ENCODE results near the gene RAD51C. TPM values are rescaled to one million over a fixed set of nuclear protein-coding genes. Genes with fewer than 3 reads are reported as not detected.
"Not testable (repeated sequence)": the region's sequence is repeated elsewhere in the genome, so short reads cannot be mapped to it uniquely, and the experiment has no call there.

The RAD51C gene
- total RNA-seq, 1 donor, result 17.4 TPM

GRCh38 chr17:58668598-58668935 lies 23.8 kb upstream of the RAD51C start:
- no peak overlapping the region for H2AFZ ChIP-seq (ENCODE audit: low read length)
- H3K4me1 ChIP-seq (ENCODE audit: insufficient read depth, low read length), result peaks cover 18% of the 10 kb centered on the region
- H3K27me3 ChIP-seq (ENCODE audit: insufficient read depth, low read length), result no peaks in the 10 kb centered on the region
- no peak for DNase-seq (ENCODE audit: insufficient read length, low spot score, missing footprints)
- H3K27ac ChIP-seq (ENCODE audit: low read depth, low read length), result no peak overlapping the region
- H3K79me2 ChIP-seq (ENCODE audit: insufficient read depth, low read length), result no peaks in the 10 kb centered on the region
- H3K4me3 ChIP-seq (ENCODE audit: insufficient read depth, low read length), result no peak overlapping the region
- H3K4me2 ChIP-seq (ENCODE audit: insufficient read depth, low read length), result no peak overlapping the region
- TF ChIP-seq, protein P1, sequence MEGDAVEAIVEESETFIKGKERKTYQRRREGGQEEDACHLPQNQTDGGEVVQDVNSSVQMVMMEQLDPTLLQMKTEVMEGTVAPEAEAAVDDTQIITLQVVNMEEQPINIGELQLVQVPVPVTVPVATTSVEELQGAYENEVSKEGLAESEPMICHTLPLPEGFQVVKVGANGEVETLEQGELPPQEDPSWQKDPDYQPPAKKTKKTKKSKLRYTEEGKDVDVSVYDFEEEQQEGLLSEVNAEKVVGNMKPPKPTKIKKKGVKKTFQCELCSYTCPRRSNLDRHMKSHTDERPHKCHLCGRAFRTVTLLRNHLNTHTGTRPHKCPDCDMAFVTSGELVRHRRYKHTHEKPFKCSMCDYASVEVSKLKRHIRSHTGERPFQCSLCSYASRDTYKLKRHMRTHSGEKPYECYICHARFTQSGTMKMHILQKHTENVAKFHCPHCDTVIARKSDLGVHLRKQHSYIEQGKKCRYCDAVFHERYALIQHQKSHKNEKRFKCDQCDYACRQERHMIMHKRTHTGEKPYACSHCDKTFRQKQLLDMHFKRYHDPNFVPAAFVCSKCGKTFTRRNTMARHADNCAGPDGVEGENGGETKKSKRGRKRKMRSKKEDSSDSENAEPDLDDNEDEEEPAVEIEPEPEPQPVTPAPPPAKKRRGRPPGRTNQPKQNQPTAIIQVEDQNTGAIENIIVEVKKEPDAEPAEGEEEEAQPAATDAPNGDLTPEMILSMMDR (IDR thresholded peaks at IDR 0.05; ENCODE audit: extremely low read depth, low read depth, low read length), result no peak
- H3K9me3 ChIP-seq (ENCODE audit: low read depth, low read length), result no peaks in the 10 kb centered on the region
- H4K20me1 ChIP-seq (ENCODE audit: insufficient read depth, low read length), result no peaks in the 10 kb centered on the region
- no peaks in the 10 kb centered on the region for H3K36me3 ChIP-seq (ENCODE audit: insufficient read depth, low read length)

- Histone ChIP-seq H3K27me3 (ENCODE audit: insufficient read depth, low read length) (no peaks in the 10 kb centered on the region), H2AFZ (ENCODE audit: low read length) (no peak overlapping the region), H3K4me2 (ENCODE audit: insufficient read depth, low read length) (no peak overlapping the region), H3K4me1 (ENCODE audit: insufficient read depth, low read length) (peaks cover 18% of the 10 kb centered on the region), H3K9me3 (ENCODE audit: low read depth, low read length) (no peaks in the 10 kb centered on the region), H3K4me3 (ENCODE audit: insufficient read depth, low read length) (no peak overlapping the region), H3K27ac (ENCODE audit: low read depth, low read length) (no peak overlapping the region), H3K79me2 (ENCODE audit: insufficient read depth, low read length) (no peaks in the 10 kb centered on the region), H4K20me1 (ENCODE audit: insufficient read depth, low read length) (no peaks in the 10 kb centered on the region), H3K36me3 (ENCODE audit: insufficient read depth, low read length) (no peaks in the 10 kb centered on the region)
- TF ChIP-seq, protein P1 (IDR thresholded peaks at IDR 0.05; ENCODE audit: extremely low read depth, low read depth, low read length), result no peak
- no peak for DNase-seq (ENCODE audit: insufficient read length, low spot score, missing footprints)
Observed at GRCh38 chr17:58669853-58670252, 22.5 kb upstream of the RAD51C start.

DNA sequence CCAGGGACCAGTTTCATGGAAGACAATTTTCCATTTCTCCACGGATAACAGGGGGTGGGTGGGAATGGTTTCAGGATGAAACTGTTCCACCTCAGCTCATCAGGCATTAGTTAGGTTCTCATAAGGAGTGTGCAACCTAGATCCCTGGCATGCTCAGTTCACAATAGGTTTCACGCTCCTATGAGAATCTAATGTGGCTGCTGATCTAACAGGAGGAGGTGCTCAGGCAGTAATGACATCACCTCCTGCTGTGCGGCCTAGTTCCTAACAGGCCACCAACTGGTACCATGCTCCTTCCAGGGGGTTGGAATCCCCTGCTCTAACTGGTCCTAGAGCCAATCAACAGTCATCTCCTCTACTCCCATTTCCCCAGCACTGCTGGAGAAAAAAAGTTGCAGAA lies 20.4 kb upstream of the RAD51C start:
- Histone ChIP-seq H3K79me2 (ENCODE audit: insufficient read depth, low read length) (no peaks in the 10 kb centered on the region), H4K20me1 (ENCODE audit: insufficient read depth, low read length) (no peaks in the 10 kb centered on the region), H3K9me3 (ENCODE audit: low read depth, low read length) (no peaks in the 10 kb centered on the region), H3K4me2 (ENCODE audit: insufficient read depth, low read length) (no peak overlapping the region), H3K36me3 (ENCODE audit: insufficient read depth, low read length) (no peaks in the 10 kb centered on the region), H3K27ac (ENCODE audit: low read depth, low read length) (no peak overlapping the region), H3K4me1 (ENCODE audit: insufficient read depth, low read length) (peaks cover 10% of the 10 kb centered on the region), H3K4me3 (ENCODE audit: insufficient read depth, low read length) (no peak overlapping the region), H2AFZ (ENCODE audit: low read length) (no peak overlapping the region), H3K27me3 (ENCODE audit: insufficient read depth, low read length) (no peaks in the 10 kb centered on the region)
- no peak for DNase-seq (ENCODE audit: insufficient read length, low spot score, missing footprints)
- TF ChIP-seq, protein P1 (IDR thresholded peaks at IDR 0.05; ENCODE audit: extremely low read depth, low read depth, low read length), result no peak

GRCh38 chr17:58677194-58677880 lies 15.1 kb upstream of the RAD51C start:
- Histone ChIP-seq H3K36me3 (ENCODE audit: insufficient read depth, low read length) (no peaks in the 10 kb centered on the region), H3K4me3 (ENCODE audit: insufficient read depth, low read length) (no peak overlapping the region), H3K27me3 (ENCODE audit: insufficient read depth, low read length) (no peaks in the 10 kb centered on the region), H3K4me2 (ENCODE audit: insufficient read depth, low read length) (no peak overlapping the region), H3K27ac (ENCODE audit: low read depth, low read length) (no peak overlapping the region), H3K9me3 (ENCODE audit: low read depth, low read length) (no peaks in the 10 kb centered on the region), H4K20me1 (ENCODE audit: insufficient read depth, low read length) (no peaks in the 10 kb centered on the region), H3K79me2 (ENCODE audit: insufficient read depth, low read length) (no peaks in the 10 kb centered on the region), H3K4me1 (ENCODE audit: insufficient read depth, low read length) (no peaks in the 10 kb centered on the region), H2AFZ (ENCODE audit: low read length) (no peak overlapping the region)
- TF ChIP-seq, protein P1 (IDR thresholded peaks at IDR 0.05; ENCODE audit: extremely low read depth, low read depth, low read length), result no peak
- DNase-seq (ENCODE audit: insufficient read length, low spot score, missing footprints), result no peak

GRCh38 chr17:58678287-58678686 lies 14.1 kb upstream of the RAD51C start:
- H3K27me3 ChIP-seq (ENCODE audit: insufficient read depth, low read length), result not testable (repeated sequence)

More at GRCh38 chr17:58678287-58678686, 14.1 kb upstream of the RAD51C start:
- not testable (repeated sequence) for H2AFZ ChIP-seq (ENCODE audit: low read length); H3K79me2 ChIP-seq (ENCODE audit: insufficient read depth, low read length); H3K4me2 ChIP-seq (ENCODE audit: insufficient read depth, low read length); DNase-seq (ENCODE audit: insufficient read length, low spot score, missing footprints); H3K4me3 ChIP-seq (ENCODE audit: insufficient read depth, low read length); H4K20me1 ChIP-seq (ENCODE audit: insufficient read depth, low read length); H3K27ac ChIP-seq (ENCODE audit: low read depth, low read length); H3K36me3 ChIP-seq (ENCODE audit: insufficient read depth, low read length); H3K9me3 ChIP-seq (ENCODE audit: low read depth, low read length); H3K4me1 ChIP-seq (ENCODE audit: insufficient read depth, low read length)
